Ureter (tissue), 1 donor: Measurements from ENCODE around the gene CLDN20. TPM values are rescaled to one million over a fixed set of nuclear protein-coding genes. Genes with fewer than 3 reads are reported as not detected.
"Not testable (repeated sequence)": the region's sequence is repeated elsewhere in the genome, so short reads cannot be mapped to it uniquely, and the experiment has no call there.

Experiments
- DNase-seq: peaks from one replicate; pipeline ENCODE4 v3.0.0-alpha.2; 2020; ENCODE audit warnings: low spot score
- total RNA-seq: library from RNA; stranded (reverse); gene quantifications from one replicate; pipeline ENCODE4 v1.2.4, GENCODE V29; 2023
- donor health status: DM: yes; HTN: yes; CAD: no.

CLDN20 gene
- total RNA-seq, 1 donor from 2014 or later = not detected

GRCh38 chr6:155311583-155311982 lies 47.8 kb downstream of the CLDN20 start:
- DNase-seq = no peak

GRCh38 chr6:155312950-155313349 lies 49.1 kb downstream of the CLDN20 start:
- not testable (repeated sequence) for DNase-seq

- no peak for DNase-seq
Measured at GRCh38 chr6:155313602-155314091, 49.8 kb downstream of the CLDN20 start.

GRCh38 chr6:155314092-155314772 lies 50.4 kb downstream of the CLDN20 start, which contains the start of gene TFB1M:
TSS of gene TFB1M (minus strand) at chr6:155314484. CDS start at chr6:155314428, 56 bp downstream.
- peak; percentile 99 for DNase-seq

- peak; percentile 55 for DNase-seq
Measured at GRCh38 chr6:155314773-155315515, 51.1 kb downstream of the CLDN20 start.

GRCh38 chr6:155315516-155315871 lies 51.7 kb downstream of the CLDN20 start:
- no peak for DNase-seq

GRCh38 chr6:155316419-155316818 lies 52.6 kb downstream of the CLDN20 start:
- no peak for DNase-seq

- no peak for DNase-seq
Measured at GRCh38 chr6:155317186-155317585, 53.4 kb downstream of the CLDN20 start.

- no peak for DNase-seq
Measured at GRCh38 chr6:155319902-155320301, 56.1 kb downstream of the CLDN20 start.

GRCh38 chr6:155324172-155324571 lies 60.4 kb downstream of the CLDN20 start:
- no peak for DNase-seq

GRCh38 chr6:155324993-155325392 lies 61.2 kb downstream of the CLDN20 start:
- DNase-seq = no peak

- no peak for DNase-seq
Measured at GRCh38 chr6:155325700-155326516, 62.1 kb downstream of the CLDN20 start.

Other genes starting within 250 kb of the CLDN20 start
- 36.7 TPM for gene TFB1M, start 50.5 kb downstream of the CLDN20 start, total RNA-seq
- not detected for gene NOX3, start 191.8 kb downstream of the CLDN20 start, total RNA-seq